NCI-H1105 treated with DMSO at 0.1 percent for 48 hours (cell line): Measurements from ENCODE around the gene ADGRL3.
"Not testable (repeated sequence)": the region's sequence is repeated elsewhere in the genome, so short reads cannot be mapped to it uniquely, and the experiment has no call there.

ENCODE experiments used
- DNase-seq: peaks from one replicate; lab custom pipeline; 2025; lab: John Stamatoyannopoulos, UW

Gene ADGRL3

GRCh38 chr4:61756937-61757336 lies 556.8 kb downstream of the ADGRL3 start:
- not testable (repeated sequence) for DNase-seq

GRCh38 chr4:61757983-61758382 lies 557.9 kb downstream of the ADGRL3 start:
- DNase-seq = not testable (repeated sequence)

- not testable (repeated sequence) for DNase-seq
Observed at GRCh38 chr4:61758596-61758995, 558.5 kb downstream of the ADGRL3 start.

- not testable (repeated sequence) for DNase-seq
Observed at GRCh38 chr4:61759245-61759644, 559.1 kb downstream of the ADGRL3 start.

- DNase-seq = not testable (repeated sequence)
Observed at GRCh38 chr4:61759885-61760284, 559.8 kb downstream of the ADGRL3 start.

GRCh38 chr4:61760820-61761219 lies 560.7 kb downstream of the ADGRL3 start:
- DNase-seq = no peak

GRCh38 chr4:61762722-61763627 lies 562.8 kb downstream of the ADGRL3 start:
- no peak for DNase-seq

GRCh38 chr4:61763682-61764081 lies 563.6 kb downstream of the ADGRL3 start:
- DNase-seq = no peak

GRCh38 chr4:61764090-61764489 lies 564.0 kb downstream of the ADGRL3 start:
- DNase-seq = not testable (repeated sequence)

- not testable (repeated sequence) for DNase-seq
Observed at GRCh38 chr4:61769444-61770167, 569.5 kb downstream of the ADGRL3 start.

- DNase-seq = no peak
Observed at GRCh38 chr4:61770456-61770855, 570.3 kb downstream of the ADGRL3 start.

- no peak for DNase-seq
Observed at GRCh38 chr4:61771056-61771455, 570.9 kb downstream of the ADGRL3 start.

- no peak for DNase-seq
Observed at GRCh38 chr4:61772126-61772525, 572.0 kb downstream of the ADGRL3 start.

- no peak for DNase-seq
Observed at GRCh38 chr4:61773655-61774245, 573.6 kb downstream of the ADGRL3 start.

GRCh38 chr4:61782133-61782532 lies 582.0 kb downstream of the ADGRL3 start:
- peak; percentile 36 for DNase-seq

GRCh38 chr4:61783050-61783449 lies 582.9 kb downstream of the ADGRL3 start:
- no peak for DNase-seq

- DNase-seq = no peak
Observed at GRCh38 chr4:61785761-61786160, 585.6 kb downstream of the ADGRL3 start.

- no peak for DNase-seq
Observed at GRCh38 chr4:61786211-61786610, 586.1 kb downstream of the ADGRL3 start.

GRCh38 chr4:61795998-61796397 lies 595.9 kb downstream of the ADGRL3 start:
- no peak for DNase-seq

- DNase-seq = no peak
Observed at GRCh38 chr4:61799794-61800193, 599.7 kb downstream of the ADGRL3 start.

- no peak for DNase-seq
Observed at GRCh38 chr4:61805227-61805626, 605.1 kb downstream of the ADGRL3 start.

- DNase-seq = no peak
Observed at GRCh38 chr4:61805979-61806378, 605.9 kb downstream of the ADGRL3 start.

- DNase-seq = no peak
Observed at GRCh38 chr4:61812171-61812570, 612.0 kb downstream of the ADGRL3 start.
